IPS-18a (cell line): ENCODE measurements around the gene ITM2C.

ENCODE experiments used
- H3K27ac ChIP-seq: one replicate; pipeline ENCODE4 v1.5.1; 2013; ENCODE audit warnings: low read length
- H3K27me3 ChIP-seq: one replicate; pipeline ENCODE4 v1.6.1; 2013; ENCODE audit warnings: mild to moderate bottlenecking, low read length; ENCODE audit not compliant: control insufficient read depth, insufficient read depth
- H3K36me3 ChIP-seq: one replicate; pipeline ENCODE4 v1.6.1; 2013; ENCODE audit warnings: low read depth, low read length; ENCODE audit not compliant: control insufficient read depth
- H3K4me1 ChIP-seq: one replicate; pipeline ENCODE4 v1.6.1; 2013; ENCODE audit warnings: low read depth, low read length; ENCODE audit not compliant: control insufficient read depth
- H3K4me3 ChIP-seq: one replicate; pipeline ENCODE4 v1.5.1; 2013; ENCODE audit warnings: low read length
- H3K9ac ChIP-seq: one replicate; pipeline ENCODE4 v1.6.1; 2013; ENCODE audit warnings: mild to moderate bottlenecking, low read length, moderate library complexity
- H3K9me3 ChIP-seq: one replicate; pipeline ENCODE4 v1.6.1; 2013; ENCODE audit warnings: low read depth, low read length; ENCODE audit not compliant: control insufficient read depth

The ITM2C gene

DNA sequence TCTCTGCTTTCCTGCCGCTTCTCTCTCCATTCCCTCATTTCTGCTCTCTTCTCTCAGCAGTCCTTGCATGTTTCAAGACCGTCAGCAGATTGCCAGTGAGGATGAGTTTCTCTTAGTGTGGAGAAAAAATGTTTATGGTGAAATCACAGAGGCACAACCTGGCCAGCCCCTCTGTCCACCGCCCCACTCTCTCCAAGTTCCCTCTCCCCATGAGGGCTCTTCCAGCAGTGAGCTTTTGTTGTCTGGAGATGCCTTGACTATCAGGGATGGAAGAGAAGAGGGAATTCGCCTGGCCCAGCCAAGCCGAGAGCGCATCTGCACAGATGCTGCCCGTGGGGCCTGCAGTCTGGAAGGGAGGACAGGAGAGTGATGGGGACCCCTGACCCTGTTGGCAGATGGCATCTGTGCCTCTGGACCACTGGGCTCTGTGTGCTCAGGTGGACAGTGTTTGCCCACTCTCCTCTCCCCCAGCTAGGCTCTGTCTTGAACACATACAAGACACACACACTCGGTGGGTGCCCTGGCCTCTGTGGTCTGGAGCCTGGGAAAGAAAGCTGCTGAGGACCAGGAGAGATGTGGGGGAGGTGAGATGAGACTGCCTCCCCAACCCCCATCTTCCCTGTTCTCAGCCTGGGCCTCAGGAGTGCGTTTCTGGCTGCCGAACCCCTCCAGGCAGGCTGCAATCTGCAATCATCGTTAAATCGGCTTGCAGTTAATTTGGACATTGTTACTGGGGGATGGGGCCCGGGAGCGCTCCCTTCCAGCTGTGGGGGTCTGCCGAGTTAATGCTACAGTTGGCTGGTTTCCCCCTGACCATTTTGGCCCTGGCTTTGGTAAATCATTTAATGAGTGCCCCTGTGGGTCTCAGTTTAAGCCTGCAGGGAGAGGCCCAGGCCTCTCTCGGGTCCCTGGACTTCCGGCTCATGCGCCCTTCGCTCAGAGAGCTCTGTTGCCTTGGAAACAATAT, 4.5 kb downstream of the ITM2C start:
- peak overlapping the region; percentile 34 for H3K9ac ChIP-seq
- H3K27me3 ChIP-seq, result no peaks in the 10 kb centered on the region
- H3K4me3 ChIP-seq, result peak overlapping the region; percentile 46
- peak overlapping the region; percentile 67 for H3K27ac ChIP-seq
- peaks cover 46% of the 10 kb centered on the region for H3K4me1 ChIP-seq
- no peaks in the 10 kb centered on the region for H3K9me3 ChIP-seq
- H3K36me3 ChIP-seq, result peaks cover 5% of the 10 kb centered on the region

DNA sequence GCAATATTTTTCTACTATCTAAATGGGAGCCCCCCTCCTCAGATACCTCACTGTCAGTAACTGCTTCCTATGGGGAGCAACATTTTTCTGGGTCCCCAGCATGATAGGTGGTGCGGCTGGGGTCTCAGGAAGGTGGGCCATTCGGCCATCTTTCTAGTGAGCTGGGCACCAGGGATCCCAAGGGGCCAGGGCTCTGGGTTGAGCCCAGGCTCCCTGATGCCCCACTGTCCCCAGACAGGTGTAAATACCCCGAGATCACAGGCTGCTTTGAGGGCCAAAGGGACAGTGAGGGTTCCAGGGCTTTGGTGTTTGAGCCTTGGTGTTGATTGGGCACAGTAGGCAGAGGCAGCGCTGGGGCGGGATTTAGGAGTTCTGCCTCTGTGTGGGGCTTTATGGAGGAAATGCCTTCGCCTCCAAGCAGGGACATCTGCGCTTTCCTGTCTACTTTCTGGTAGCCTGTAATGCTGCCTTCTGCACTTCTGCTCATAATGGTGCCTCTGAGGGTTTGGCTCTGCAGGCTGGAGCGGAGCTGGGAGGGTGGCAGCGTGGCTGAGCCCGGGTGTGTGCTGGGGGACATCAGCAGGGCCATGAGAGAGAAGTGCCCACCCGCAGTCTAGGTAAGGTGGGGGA, 5.3 kb downstream of the ITM2C start:
- Histone ChIP-seq H3K9ac (no peak overlapping the region), H3K4me3 (no peak overlapping the region), H3K27ac (no peak overlapping the region)

DNA sequence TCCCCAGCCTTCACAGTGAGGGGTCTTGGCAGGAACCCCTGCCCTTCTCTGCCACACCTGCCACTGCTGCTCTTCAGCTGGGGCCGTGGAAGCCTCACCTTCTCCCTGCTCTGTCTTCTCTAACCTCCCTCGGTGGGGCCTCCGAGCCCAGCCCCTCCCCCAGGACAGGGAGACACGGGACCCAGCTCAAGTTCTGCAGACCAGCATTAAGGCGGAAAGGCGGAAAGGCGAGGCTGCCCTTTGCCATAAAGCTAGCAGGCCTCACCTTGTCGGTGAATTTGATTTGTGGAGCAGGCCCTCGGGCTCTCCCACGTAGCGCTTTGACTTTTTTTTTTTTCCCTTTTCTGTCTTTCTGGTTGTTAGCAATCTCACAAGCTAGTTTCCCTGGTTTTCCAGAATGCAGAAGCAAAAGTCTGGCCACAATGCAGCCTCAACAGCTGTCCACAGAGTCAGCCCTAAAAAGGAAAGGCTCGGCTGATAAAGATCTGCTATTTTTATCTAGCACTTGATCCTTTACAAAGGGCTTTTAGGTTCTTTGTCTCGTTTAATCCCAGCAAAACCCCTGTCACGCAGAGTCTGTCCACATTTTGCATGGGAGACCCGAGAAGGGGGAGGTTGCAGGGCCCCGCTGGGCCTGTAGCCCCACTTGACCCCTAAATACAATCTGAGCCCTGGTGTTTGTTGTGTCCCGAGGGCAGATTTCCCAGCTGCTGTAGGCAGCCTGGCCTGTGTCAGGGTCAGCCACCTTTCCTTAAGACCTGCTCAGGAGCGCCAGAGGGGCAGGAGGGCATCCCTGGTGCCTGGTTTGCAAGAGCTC, 6.0 kb downstream of the ITM2C start:
- H3K36me3 ChIP-seq, result peaks cover 10% of the 10 kb centered on the region
- H3K9me3 ChIP-seq, result no peaks in the 10 kb centered on the region
- H3K9ac ChIP-seq, result no peak overlapping the region
- H3K27ac ChIP-seq, result no peak overlapping the region
- H3K4me1 ChIP-seq, result peaks cover 46% of the 10 kb centered on the region
- no peaks in the 10 kb centered on the region for H3K27me3 ChIP-seq
- H3K4me3 ChIP-seq, result no peak overlapping the region

More for the DNA sequence above, 5.3 kb downstream of the ITM2C start:
- H3K27me3 ChIP-seq, result no peaks in the 10 kb centered on the region
- peaks cover 5% of the 10 kb centered on the region for H3K36me3 ChIP-seq
- H3K9me3 ChIP-seq, result no peaks in the 10 kb centered on the region
- peaks cover 46% of the 10 kb centered on the region for H3K4me1 ChIP-seq

DNA sequence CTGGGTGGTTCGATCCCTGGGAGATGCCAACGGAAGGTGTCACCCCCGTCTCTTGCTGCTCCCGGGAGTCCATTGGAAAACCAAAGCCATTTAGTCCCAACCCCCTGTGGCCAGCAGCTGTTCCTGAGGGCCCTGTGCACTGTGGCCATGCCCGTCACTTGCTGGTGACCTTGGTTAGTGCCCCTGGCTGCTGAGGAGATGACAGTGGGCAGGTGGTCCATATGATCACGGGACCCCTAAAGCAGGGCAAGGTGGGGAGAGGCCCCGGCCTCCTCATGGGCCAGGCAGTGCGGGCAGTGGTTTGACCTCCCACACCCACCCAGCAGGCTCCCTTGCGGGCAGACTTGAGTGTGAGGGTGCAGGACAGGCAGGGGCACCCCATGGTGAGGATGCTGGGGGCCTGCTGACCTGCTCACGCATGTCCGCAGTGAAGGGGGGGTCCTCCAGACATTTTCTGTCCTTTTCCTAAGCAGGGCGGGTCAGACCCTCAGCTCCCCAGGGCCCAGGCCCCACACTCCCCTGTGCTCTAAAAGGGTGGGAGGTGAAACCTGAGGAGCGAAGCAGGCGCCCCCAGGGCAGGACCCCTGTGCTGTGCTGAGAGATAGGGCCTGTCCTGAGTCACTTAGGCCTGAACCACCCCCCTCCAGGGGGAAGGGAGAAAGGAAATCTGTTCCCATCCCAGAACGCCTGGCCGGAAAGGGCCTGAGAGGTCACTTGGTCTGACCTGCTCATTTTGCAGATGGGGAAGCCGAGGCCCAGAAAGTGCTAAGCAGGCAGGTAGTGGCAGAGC, 6.8 kb downstream of the ITM2C start:
- Histone ChIP-seq H3K36me3 (peaks cover 18% of the 10 kb centered on the region), H3K9me3 (no peaks in the 10 kb centered on the region), H3K27ac (no peak overlapping the region), H3K4me3 (no peak overlapping the region), H3K27me3 (no peaks in the 10 kb centered on the region), H3K9ac (no peak overlapping the region), H3K4me1 (peaks cover 41% of the 10 kb centered on the region)

DNA sequence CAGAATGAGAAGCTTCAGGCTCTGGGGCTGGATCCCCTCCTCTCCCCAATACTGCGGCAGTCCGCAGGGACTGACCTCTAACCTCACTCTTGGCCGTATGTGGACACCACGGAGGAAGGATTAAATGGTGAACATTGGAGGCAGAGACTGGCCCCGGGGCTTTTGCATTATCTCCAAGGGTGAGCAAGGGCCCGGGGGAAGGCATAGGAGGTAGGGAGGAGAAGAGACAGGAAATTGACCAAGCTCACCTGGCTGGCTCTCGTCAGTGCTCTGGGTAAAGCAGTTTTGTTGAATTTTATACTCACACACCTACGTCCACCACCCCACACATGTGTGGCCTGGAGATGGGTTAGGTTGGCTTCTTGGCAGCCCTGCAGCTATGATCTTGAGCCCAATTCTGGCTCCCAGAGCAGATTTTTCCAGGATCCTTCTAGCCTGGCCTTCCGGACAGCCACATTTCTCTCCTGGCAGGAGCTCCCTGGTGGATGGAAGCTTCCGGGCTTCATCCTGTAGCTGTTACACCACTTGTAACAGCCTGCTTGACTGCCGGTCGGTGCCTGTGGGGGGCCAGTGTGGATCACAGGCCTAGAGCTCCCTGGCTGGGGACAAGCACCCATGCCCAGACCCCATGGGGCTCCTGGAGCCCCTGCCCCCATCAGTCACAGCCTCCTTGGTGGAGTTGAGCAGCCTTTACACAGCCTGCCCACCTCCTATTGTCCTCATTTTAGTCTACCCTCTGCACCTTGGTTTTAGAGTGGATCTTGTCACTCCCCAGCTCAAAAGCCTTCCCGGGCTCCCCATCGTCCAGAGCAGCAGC, 7.6 kb downstream of the ITM2C start:
- Histone ChIP-seq H3K27me3 (no peaks in the 10 kb centered on the region), H3K4me1 (peaks cover 34% of the 10 kb centered on the region), H3K9ac (no peak overlapping the region), H3K27ac (no peak overlapping the region), H3K4me3 (no peak overlapping the region), H3K36me3 (peaks cover 26% of the 10 kb centered on the region), H3K9me3 (no peaks in the 10 kb centered on the region)

DNA sequence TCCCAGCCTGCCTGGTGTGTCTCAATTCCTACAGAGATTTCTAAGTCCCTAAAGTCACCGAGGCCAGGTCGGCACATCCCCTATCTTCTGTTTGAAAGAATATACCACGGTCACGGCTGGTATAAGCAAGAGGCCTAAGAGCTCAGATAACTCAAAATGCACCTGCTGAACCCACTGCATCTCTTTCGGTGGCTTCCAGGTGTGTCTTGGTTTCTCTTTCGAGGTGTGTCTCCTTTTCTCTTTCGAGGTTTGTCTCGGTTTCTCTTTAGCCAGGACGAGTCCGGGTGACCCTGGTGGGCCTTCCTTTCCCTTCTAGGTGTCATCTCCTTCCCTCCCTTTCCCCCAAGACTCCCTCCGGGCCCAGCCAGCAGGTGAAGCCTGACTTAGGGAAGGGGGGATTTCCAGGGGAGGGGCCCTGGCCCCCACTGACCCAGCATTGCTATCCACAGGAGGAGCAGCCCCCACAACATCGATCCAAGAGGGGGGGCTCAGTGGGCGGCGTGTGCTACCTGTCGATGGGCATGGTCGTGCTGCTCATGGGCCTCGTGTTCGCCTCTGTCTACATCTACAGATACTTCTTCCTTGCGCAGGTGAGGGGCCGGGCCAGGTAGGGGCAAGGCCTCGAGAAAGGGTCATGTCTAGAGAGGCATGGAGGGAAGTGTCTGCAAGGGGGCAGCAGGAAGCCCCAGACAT, 8.4 kb downstream of the ITM2C start:
- Histone ChIP-seq H3K9me3 (no peaks in the 10 kb centered on the region), H3K27ac (no peak overlapping the region), H3K9ac (no peak overlapping the region), H3K27me3 (no peaks in the 10 kb centered on the region), H3K4me1 (peaks cover 28% of the 10 kb centered on the region), H3K4me3 (no peak overlapping the region), H3K36me3 (peaks cover 33% of the 10 kb centered on the region)

DNA sequence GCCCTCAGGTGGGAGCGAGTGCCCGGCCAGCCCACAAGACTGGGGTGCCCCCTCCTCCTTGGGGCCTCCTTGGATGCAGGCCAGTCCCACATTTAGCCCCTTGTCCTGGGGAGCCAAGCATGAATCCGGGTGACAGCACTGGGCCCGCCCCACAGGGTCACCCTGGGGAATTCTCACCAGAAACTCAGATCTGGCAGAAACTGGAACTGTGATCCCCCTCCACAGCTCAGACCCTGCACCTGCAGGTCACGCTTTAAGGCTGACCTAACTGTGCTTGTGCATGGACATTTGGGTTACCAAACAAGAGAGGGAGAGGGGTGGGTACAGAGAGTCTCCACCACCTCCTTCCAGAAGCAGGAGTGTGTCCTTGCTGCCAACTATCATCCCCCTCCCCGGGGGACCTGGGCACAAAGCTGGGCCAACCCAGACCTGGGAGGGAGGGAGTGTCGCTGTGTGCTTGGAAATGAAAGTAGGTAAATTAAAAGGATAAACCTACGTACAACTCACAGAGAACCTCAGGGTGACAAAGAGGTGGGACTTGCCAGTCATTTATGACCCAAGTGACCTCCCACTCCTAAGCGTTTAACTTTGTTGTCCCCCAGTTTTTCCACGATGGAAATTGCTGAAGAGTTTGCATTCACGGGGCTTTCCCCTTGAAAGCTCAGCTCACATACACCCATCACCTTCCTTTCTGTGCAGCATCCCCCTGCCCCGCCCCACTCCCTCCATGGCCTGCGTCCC, 9.1 kb downstream of the ITM2C start:
- Histone ChIP-seq H3K9me3 (no peaks in the 10 kb centered on the region), H3K4me3 (no peak overlapping the region), H3K27ac (no peak overlapping the region), H3K36me3 (peaks cover 40% of the 10 kb centered on the region), H3K4me1 (peaks cover 21% of the 10 kb centered on the region), H3K27me3 (no peaks in the 10 kb centered on the region), H3K9ac (no peak overlapping the region)

DNA sequence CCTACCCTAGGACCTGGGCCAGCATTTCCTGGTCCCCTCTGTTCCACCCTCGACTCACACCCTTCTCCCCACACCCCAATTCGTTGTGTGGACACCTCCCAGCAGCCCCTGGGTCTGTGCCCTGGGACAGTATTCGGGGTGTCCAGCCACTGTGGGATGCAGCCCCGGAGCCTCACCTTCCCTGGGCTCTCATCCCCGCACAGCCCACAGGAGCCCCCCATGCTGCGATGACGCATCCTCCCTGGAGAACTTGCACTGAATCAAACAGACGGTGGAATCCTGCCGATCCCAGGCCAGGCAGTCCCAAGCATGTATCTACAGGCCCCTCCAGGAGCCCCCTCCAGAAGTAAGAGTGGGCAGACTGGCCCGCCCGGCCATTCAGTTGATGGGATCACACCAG, 9.7 kb downstream of the ITM2C start:
- Histone ChIP-seq H3K9me3 (no peaks in the 10 kb centered on the region), H3K9ac (no peak overlapping the region), H3K4me3 (no peak overlapping the region), H3K27ac (no peak overlapping the region), H3K27me3 (no peaks in the 10 kb centered on the region), H3K4me1 (peaks cover 15% of the 10 kb centered on the region), H3K36me3 (peaks cover 47% of the 10 kb centered on the region)

DNA sequence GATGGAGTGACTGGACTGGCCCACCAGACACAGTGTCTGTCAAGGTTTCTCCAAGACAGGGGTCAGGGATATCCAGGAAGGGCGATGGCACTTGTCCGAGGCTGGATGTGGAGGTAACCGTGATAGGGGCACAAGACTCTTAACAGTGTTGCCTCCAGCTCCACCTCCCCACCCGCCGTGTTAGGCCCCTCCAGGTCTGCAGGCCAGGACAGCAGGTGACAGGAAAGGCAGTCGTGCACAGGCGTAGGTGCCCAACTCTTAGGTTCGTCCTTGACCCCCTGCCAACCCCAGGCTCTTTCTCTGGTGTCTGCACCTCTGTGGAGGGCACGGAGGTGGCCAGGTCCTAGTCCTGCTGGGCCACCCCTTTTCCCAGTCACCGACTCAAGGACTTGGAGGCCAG, 10.1 kb downstream of the ITM2C start:
- no peaks in the 10 kb centered on the region for H3K27me3 ChIP-seq
- H3K27ac ChIP-seq, result no peak overlapping the region
- peaks cover 51% of the 10 kb centered on the region for H3K36me3 ChIP-seq
- no peak overlapping the region for H3K9ac ChIP-seq
- H3K4me1 ChIP-seq, result peaks cover 11% of the 10 kb centered on the region
- H3K4me3 ChIP-seq, result no peak overlapping the region
- H3K9me3 ChIP-seq, result no peaks in the 10 kb centered on the region
